HG02884 (cell line): ENCODE data around the gene TENM4.
"Not testable (repeated sequence)": the region's sequence is repeated elsewhere in the genome, so short reads cannot be mapped to it uniquely, and the experiment has no call there.

Experiments
- ATAC-seq: cut with Tn5 transposase; IDR thresholded peaks from one replicate; pipeline ENCODE4 v1.9.1; 2021; ENCODE audit warnings: mild to moderate bottlenecking, moderate library complexity; ENCODE audit not compliant: unreplicated experiment

TENM4 gene

DNA sequence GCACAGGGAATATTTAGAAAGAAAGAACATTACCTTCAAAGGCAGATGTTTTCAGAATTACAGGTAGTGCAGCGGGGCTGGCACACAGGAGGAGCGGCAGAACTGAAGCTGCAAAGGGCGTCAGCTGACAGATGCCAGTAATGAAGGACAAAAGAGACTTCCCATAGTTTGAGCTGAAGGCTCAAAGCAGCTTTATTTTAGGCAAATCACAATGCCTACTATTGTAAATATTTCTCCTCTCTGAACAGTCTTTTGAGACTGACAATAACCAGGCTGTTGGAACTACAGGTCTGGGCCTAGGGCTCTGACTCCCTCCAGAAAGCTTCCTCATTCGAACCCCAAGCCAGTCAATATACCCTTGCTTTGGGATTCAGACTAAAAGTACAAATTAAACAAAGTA lies 609.3 kb downstream of the TENM4 start:
- no peak for ATAC-seq

DNA sequence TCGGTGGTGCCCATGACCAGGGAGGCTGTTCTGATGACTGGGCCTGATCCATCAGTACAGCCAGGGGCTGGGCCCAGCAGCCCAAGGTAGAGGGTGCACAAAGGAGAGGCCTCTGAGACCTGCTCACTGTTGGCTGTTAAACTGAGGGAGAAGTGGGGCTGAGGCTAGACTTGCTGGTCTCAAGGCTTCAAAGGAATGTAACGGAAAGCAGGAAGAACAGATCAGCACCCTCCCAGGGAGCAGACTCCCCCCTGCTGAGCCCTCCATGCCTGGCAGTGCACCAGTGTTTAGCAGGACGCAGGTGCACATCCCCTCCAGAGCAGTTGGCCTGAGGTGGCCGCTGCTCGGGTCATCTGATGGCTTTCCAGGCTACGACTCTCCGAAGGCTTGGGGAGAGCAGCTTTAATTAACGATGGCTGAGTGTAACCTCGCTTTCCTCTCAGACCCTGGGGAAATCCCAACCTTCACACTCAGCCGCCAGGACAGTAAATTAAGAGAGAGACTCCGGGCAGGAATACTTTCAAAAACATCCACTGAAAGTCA lies 610.5 kb downstream of the TENM4 start:
- no peak for ATAC-seq

DNA sequence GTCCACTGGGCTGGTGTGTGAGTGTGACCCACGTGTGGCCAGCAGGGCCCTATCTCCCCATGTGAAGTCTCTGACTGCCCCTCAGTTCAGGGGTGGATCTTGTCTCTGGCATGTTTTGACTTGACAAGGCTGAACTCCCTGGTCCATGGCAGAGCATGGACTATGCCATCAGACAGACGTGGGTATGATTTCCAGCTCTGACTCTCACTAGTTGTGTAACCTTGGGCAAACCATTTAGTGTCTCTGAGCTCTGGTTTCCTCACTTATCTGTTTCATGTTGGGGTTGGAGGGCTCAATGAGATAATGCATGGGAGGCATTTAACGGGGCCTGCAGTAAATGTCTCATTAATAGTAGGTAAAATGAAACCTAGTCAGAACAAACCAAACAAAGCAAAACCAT lies 611.7 kb downstream of the TENM4 start:
- ATAC-seq = no peak

DNA sequence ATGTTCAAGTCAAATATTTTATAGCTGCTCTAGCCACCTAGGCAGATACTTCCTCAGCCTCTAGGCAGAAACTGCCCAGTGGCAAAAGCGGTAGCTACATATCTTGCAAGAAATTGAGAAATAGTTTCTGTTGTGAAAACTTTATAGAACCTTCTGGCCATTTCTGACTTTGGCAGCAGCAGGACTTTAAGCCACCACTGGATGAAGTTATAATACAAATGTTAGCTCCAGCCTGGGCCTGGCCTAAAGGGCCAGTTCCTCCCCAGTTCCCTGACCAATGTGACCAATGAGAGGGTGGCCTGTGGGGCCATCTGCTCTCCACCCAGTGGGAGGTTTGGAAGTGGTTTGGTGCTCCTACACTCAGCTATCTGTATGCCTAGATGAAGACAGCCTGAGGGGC lies 612.2 kb downstream of the TENM4 start:
- ATAC-seq = no peak

DNA sequence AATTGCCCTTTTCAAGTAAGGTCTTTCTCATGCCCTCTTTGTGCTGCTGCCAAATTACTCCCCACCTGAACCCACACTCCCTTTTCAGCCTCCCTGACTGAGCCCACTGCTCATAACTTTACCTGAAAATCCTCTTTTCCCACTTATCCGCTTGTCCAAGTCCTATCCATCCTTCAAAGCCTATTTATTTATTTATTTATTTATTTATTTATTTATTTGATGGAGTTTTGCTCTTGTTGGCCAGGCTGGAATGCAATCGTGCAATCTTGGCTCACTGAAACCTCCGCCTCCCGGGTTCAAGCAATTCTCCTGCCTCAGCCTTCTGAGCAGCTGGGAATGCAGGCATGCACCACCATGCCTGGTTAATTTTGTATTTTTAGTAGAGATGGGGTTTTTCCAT lies 613.5 kb downstream of the TENM4 start:
- ATAC-seq = not testable (repeated sequence)

DNA sequence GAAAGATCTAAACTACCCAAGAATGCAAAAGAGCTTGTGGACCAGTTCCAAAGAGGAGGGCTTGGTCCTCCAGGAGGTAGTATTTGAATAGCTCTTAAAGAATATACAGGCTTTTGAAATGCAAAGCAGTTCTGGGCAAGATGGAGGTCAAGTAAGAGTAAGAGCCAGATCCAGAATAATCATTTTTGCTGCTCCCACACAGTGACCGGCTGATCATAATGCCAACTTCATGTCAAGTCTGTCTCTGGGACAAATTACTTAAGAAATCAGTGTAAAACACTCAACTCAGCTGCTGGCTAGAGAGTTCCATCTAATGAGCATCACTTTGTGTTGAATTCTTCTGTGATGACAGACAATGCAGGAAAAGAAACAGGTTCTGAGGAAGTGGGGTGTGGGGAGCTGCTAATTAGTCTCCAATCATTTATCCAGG lies 615.2 kb downstream of the TENM4 start:
- ATAC-seq = no peak

DNA sequence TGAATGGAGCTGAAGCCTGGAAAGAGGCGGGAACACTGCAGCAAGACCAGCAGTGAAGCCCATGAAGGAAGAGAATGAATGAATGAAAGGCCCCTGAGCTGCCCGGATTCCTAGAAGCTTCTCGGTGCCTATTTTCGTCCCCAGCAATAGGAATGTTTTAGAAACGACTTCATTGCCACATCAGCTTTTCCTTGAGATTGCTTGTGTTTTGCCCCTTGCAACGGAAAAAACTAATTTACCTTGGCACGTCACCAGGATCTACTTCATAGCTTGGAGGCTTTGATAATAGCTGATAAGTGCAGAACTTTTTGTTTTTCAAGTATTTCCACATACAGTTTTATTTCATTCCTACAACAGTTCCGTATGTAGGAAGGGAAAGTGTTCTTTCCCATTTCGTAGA lies 617.2 kb downstream of the TENM4 start:
- ATAC-seq = no peak

DNA sequence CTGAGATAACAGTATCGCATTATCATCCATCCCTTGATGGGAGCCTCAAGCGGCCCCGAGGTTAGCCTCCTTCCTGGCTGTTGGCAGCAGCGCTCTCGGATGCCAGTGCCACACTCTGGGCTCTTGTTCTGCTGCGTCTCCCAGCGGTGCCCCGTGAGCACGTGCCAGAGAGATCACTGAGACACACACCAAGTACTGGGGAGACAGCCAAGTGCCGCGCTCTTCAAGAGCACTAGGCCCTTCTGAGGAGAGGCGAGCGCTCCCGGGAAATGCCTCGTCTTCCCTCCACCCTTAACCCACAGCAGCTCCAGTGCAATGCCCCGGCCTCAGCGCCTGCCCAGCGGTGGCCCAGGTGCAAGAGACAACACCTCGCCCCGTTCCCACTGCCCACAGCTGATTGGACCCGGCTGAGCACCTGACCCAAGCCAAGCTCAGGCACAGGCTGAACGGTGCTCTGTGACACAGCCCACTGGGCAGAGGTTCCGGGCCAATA lies 617.9 kb downstream of the TENM4 start:
- no peak for ATAC-seq

DNA sequence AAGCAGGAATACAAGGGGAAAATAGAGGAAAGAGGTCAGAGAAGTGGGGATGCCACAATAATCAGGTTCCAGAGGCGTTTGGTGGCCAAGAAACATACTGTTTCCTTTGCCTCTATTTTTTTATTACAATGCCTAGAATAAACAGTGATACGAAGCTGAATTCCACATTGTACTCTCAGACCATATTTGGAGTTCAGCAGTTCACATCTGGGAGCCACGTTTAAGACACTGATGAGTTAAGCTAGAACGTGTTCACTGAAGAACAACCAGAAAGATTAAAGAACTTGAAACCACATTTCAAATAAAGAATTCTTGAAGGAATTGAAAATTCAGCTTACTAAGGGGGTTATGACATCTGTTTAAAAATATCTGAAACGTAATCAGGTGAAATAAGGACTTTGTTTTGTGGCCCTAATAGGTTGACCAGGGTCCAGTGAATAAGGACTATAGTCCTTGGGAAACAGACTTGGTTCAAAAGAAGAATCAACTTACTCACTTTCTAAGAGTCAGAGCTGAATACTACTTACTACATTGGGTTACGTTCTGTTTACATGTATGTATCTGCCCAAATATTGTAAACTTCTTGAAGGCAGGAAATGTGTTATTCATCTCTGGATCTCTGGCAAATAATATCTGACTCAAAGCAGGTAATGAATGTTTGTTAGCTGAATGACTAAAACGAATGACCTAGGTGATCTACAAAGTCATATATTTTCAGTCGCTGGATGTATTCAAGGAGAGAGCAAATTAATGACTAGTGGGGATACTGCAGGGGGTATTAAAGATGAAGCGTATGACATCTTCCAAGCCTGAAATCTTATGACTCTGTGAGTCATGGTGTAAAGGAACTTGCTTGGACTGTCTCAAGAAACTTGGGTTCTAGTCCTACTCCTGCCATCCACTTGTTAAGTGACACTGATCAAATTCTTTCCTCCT lies 619.2 kb downstream of the TENM4 start:
- no peak for ATAC-seq

DNA sequence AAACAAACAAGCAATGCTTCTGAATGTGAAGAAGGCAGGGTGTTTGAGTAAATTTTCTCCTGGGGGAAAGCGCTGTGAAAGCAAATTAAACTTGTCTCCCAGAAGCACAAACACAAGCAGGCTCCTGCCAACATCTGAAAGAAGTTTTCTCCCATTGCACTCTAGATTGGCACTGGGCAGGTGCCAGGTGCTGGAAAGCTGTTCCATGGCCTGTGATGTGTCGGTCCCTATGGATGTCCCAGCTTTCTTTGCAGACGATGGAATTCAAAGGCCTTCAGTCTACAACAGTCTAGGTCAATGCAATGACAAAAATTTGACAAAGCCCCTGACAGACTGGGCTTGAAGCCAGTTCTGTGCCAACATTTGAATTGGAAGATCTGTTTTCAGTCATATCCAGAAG lies 620.1 kb downstream of the TENM4 start:
- no peak for ATAC-seq

DNA sequence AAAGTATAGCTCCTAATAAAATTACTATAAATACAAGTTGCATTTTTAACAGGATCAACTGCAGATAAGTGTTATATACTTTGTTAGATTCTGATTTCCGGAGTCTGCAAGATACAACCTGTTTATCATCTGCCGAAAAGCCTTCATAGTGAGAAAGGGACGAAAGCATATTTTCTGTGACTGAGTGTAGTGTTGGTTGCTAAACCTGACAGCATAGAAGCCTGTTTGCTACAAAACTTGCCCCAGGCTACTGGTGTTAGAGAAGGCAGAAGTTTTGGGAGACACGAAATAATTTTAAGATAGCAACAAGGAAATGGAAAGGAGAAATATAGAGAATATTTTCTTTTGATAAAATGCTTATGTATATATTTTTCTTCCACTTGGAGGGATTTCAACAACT lies 622.6 kb downstream of the TENM4 start:
- ATAC-seq = no peak

DNA sequence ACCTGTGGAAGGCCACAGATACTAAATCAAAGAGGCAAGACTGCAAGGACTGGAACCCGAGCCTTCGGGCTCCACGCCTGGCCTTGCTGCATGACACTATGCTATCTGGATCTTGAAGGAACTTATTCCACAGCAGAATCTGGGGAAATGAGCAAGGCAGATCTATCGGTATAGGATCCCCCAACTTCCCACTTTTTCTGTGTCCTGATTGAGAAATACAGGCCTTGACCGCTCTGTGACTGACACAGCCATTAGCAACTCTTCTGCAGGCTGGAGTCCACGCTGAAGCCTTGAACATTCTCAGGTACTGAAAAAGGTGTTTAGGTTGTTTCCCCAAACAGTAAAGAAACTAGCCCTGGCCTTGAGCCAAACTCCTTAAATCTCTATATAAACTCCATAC lies 625.0 kb downstream of the TENM4 start:
- no peak for ATAC-seq

DNA sequence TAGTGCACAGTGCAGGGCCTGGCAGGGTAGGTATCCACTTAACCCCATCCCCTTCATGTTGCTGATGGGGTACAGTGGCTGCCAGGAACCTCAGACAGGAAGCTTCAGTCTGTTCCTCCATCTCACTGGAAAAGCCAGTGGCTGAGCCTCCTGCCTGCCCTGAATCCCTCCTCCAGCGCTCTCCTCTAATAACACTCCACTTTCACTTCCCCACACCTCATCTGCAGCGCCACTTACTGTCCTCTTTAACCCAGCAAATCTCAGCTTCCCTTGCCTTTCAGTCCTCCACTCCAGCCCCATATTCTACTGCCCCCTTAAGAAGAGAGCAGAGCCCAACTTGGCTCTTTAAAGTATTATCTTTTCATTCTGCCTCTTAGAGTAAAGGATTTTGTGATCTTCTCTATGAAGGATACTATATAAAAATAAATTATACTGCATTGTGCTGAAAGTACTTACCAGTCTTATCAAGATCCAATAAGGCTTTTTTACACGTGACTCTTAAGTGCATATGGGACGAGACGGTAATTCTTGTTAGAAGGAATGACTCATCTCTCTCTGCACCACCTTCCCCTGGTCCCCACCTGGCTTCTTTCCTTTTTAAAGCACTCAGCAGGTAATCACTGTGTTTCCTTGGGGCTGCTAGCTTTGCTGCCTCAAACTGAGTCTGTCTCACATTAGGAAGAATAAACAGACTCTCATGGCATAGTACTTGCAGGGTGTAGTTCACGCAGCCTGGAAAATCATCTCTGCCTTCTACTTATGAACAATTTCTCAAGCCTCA lies 628.1 kb downstream of the TENM4 start:
- ATAC-seq = no peak

DNA sequence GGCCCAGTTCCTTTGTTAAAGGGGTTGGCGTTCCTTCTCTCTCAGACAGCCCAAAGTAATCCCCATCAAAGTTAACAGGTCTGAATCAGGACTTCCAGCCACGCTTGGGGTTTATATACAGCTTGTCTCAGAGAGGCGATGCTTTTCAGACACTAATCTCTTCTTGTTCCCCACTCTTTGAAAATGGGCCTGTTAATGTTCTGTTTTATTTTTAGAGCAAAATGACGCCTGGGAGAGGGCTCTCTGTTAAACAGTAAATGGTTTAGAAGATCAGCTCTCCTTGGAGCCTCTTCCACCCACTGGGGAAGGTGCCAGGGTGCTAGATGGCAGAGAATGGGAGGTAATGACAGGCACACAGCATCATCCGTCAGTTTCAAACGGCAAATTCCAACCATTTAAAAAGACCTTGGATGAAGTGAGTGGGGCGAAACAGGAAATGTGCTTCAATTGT lies 630.2 kb downstream of the TENM4 start:
- no peak for ATAC-seq

DNA sequence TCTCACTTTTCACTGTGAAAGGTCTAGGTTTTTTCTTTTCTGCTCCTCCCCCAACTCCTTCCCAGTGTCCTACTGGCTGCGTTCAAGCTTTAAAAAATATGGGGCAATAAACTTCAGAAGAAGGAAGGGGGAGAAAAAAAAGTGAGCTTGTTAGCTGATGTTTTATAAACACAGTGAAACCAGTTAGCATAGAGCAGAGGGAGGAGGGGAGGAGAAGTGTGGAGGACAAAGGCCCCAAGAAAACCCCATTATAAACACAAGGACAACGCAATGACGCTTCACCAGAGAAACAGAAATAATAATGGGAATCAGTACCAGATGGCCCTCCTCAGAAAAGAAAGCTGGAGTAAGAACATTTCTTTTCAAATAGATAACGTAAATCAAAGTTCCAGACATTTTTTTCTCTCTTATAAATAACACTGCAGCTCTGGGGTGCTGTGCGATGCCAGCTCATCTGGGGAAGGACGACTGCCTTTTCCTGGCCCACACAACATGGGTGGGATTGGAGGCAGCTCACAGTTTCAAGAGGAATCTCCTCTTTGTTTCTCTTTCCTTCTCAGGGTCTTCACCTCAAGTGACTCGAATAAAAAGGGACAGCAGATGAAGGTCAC lies 630.8 kb downstream of the TENM4 start:
- ATAC-seq = no peak

DNA sequence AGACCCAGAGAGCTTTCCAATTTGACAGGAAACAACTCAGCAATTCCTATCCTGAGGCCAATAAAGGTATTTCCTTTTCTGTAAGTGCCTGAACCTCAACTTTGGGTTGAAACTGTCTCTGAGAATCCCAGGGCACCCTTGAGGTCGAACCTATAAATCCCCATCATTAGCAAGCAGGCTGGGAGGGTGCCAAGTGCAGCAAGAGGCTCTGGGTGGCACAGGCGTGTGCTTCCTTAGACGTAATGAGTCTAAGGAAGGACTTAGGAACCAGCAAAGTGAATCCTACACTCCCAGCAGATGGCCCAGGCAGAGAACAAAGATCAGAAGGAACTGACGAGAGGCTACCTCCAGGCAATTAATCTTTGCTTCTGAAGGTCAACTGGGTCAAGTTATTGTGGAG lies 631.9 kb downstream of the TENM4 start:
- no peak for ATAC-seq

DNA sequence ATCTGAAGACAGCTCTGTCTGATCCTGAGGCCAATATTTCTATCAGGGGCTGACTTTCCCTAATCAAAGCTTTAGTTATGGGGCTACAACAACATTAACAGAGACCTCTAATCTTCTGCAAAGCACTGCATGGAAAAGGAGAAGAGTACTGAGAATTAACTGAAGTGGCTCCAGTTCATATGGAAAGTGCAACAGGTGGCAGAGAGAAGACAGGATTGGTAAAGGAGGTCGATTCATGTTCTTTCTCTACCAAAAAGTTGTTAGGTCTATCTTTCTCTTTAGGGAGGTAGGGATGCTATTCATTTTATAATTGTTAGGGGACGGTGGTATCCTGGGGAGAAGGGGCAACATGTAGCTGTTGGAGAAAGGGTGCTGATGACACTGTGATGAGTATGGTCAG lies 633.5 kb downstream of the TENM4 start:
- no peak for ATAC-seq

DNA sequence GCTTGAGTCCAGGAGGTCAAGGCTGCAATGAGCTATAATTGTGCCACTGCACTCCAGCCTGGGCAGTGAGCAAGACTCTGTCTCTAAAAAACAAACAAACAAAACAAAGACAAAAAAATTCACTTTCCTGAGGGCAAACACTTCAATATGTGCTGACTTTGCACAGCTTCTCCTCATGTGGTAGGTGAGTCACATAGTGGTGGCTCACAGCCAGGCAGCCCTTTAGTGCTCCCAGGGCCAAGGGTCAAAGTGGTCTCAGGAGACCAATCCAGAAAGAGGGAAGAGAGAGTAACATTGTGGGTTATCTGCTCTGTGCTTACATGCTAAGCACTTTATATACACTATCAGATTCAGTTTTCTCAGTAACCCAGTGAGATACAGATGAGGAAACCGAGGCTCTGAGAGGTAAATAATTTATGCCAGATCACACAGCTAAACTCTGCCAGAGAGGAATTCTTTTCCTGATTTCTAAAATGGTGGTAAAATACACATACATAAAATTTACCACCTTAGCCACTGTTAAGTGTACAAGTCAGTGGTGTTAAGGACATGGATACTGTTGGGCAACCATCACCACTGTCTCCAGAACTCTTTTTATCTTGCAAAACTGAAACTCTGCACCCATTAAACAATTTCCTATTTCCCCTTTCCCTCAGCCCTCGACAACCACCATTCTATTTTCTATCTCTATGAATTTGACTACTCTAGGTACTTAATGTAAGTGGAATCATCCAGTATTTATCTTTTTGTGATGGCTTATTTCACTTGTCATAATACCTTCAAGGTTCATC lies 634.4 kb downstream of the TENM4 start:
- ATAC-seq = no peak

DNA sequence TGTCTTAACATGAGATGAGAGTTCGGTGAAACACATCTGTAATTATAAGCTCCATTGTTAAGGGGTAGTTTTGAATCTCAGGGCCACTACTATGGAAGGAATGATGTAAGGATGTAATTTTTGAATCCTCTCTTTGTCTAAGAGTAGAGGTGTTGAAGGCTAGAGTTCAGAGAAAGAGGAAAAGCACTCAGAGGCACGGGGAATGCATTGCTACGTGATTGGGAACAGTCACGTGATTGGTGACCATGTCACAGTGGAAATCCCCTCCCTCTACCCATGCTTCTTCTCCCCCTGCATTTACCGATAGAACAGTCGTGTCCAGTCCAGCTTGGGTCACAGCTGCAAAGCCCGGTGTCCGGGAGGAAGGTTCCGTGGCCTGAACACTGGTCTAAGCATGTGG lies 635.8 kb downstream of the TENM4 start:
- ATAC-seq = no peak

DNA sequence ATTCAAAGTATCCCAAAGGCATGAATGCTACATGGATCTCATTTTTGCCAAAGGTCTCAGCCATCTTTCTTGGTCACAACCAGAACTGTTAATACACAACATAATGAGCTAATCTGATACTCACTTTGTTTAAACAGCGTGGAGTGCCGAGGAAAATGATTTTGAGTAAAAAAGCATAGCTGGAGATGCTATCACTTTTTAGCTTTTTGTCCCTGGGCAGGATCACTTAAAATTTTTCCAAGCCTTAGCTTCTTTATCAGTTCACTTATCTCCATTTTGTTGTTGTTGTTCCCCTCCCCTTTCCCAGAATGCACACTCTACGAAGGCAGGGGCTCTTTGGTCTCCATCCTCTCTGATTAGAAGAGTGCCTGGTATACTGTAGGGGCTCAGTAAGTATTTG lies 636.8 kb downstream of the TENM4 start:
- ATAC-seq = no peak
